CD4-positive, alpha-beta T cell treated with Interleukin-6 for 4 hours (primary cell): ENCODE data around the gene DVL1.
A peak's percentile ranks its signal among the peaks of the same experiment; 100 is the strongest.
"Not testable (repeated sequence)": the region's sequence is repeated elsewhere in the genome, so short reads cannot be mapped to it uniquely, and the experiment has no call there.

Experiments
- DNase-seq: peaks from one replicate; pipeline ENCODE4 v3.0.0-alpha.2; 2020; ENCODE audit warnings: mixed read lengths

The DVL1 gene

DNA sequence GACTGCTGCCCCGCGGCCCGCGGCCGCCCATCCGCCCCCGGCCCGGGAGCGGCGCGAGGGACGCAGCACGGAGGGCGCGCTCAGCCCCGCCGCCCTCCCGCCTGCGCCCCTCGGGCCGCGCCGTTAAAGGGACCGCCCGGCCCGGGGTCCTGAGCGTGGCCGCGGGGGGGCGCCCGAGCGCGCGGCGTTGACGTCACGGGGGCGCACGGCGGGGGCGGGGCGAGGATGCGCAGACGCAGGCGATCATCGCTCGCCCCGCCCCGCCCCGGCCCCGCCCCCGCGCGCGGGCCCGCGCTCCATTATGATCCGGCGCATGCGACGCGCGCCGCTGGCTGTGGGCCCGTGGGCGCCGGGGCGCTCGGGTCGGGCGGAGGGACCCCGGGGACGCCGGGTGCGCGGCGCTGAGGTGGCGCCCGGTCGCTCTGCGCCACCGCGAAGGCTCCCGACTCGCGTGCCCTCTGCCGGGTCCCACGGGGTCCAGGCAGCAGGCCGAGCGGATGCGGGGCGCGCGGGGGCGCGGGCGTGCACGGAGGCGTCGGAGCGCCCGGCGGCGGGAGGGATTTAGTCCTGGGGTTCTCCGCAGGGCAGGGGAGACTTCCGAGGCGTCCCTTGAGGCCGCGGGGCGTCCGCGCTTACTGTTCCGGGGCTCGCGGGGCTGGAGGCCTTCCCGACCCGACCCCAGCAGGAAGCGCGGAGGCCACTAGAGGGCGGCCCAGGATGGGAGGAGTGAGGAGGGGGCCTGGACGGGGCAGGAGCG, at the start of gene DVL1:
DVL1 (minus strand) TSS at position 163 of the 757 bp plus-strand sequence. CDS start 353 bp downstream, outside the sequence.
- DNase-seq = peak; percentile 76

DNA sequence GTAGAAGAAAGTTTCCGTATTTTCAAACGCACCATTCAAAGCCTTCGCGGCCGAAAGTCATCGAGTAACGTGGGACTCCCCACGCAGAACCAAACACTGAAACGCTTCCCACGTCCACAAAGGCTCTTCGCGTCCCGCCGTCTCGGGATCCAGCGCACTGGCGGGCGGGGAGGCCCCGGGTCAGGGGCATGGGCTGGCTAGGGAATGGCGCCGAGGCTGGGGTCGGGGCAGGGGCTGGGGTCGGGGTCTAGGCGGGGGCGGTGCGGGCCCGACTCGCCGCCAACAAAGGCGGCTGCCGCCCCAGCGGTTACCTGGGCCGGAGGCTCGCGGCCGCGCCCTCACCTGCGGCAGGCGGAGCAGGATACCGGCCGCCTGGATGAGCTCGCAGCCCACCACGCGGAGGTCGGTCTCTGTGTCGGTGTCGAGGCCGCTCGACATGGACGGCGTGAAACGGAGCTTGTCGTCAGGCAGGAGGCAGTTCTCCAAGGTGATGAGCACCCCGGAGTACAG, 49.5 kb upstream of the DVL1 start:
- DNase-seq = no peak

DNA sequence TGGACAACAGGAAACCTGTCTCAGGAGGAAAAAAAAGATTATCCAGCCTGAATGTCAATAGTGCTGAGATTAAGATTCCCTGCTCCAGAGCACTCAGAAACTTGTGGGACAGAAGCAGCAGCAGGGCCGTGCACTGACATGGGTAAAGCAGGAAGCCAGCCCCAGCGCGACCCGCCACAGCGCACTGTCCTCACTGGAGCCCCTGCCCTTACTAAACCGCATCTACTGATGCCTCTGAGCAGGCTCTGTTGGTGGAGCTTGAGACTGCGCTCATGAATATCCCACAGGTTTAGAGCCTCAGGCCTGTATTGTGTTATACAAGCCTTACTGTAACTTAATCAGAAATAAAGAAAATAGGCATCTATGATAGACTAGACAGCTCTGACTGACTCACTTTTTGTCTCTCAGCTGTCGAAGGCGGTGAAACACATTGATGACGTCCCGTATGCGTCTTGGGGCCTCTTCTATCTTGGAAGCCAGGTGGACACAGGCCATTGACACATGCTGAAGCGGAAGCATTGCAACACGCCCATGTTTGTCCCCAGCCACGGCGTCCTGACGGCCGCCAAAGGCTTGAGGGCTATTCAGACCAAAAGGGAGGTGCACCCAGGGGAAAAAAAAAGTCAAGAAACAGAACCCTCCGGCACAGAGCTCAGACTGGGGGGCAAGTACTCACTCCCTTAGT, 48.8 kb upstream of the DVL1 start:
- no peak for DNase-seq

DNA sequence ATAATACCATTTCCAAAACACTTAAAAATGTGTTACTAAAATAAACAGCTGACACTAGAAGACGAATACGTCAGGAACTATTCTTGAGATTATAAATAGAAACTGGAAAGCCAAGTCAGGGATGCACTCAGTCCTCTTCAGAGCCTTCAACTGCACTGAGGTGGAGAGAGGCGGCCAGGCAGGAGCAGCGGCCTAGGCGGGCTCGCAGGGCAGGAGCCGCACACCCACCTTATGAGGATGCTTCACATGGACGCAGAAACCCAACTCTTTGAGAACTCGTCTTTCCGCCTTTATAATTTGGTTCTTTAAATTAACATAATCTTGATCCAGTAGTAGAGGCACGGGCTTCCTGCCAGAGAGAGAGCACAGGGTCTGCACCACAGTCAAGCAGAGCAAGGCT, 45.9 kb upstream of the DVL1 start:
- DNase-seq = no peak

DNA sequence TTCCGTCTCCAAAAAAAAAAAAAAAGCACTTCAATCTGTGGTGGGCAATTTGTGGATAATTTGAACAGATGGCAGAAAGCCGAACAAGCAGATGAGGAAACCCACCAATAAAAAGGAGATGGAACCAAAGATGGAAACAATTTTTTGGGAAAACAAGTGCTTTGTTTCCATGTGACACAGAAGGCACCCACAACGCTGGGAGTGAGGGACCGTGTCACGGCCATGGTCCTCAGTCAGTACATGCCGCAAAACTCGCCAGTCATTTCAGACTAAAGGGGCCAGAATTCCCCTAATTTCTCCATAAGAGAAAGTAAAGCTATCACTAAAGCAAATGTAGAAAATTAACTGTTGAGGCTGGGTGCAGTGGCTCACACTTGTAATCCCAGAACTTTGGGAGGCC, 44.9 kb upstream of the DVL1 start:
- no peak for DNase-seq

DNA sequence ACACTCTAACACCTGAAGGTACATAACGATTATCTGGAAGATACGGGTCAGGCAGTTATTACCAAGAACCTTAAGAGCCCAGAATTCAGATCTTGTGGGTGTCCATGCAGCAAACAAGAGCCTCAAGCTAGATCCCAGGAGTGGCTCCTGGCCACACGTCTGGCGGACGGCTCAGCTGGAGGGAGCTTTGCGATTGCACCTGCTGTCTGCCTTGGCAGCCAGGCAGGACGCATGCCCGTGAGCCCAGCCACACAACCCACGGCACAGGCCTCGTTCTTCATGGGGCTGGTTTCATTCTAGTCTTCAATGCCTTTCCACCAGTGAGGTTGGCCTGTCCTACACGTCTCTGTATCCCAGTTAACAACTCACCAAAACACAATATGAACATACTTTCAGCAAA, 44.2 kb upstream of the DVL1 start:
- no peak for DNase-seq

DNA sequence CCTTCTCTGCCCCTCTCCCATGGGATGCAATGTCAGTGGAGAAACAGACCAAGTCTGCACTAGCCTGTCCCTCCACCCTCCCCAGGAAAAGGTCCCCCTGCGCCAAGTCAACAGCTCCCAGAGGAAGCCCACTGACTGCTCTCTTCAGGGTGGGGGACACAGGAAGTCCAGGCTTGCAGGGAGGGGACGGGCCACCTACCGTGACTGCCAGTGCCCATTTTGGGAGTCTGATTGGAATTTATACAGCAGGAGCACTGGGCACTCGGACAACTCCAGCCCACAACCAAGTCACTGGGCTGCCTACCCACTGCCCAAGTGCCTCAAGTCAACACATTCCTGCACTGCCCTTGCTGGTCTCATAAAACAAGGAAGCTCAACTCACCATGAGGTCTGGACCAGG, 43.8 kb upstream of the DVL1 start:
- no peak for DNase-seq

DNA sequence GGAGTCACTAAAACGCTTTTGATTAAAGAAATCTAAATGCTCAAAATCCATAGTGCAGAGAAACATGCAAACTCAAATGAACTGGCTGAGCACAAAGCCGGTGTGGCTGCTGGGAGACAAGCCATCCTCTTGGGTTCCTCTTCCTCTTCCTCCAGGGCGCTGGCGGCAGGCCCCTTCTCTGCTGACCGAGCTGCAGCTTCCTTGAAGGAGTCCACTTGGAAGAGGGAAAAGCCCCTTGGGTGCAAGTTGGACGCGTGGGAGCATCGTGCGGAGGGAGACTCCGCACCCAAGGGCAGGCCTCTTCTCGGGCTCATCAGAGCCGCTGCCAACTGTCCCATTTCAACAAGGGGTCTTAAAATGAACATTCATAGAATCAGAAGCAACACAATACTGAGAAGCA, 42.0 kb upstream of the DVL1 start:
- no peak for DNase-seq

DNA sequence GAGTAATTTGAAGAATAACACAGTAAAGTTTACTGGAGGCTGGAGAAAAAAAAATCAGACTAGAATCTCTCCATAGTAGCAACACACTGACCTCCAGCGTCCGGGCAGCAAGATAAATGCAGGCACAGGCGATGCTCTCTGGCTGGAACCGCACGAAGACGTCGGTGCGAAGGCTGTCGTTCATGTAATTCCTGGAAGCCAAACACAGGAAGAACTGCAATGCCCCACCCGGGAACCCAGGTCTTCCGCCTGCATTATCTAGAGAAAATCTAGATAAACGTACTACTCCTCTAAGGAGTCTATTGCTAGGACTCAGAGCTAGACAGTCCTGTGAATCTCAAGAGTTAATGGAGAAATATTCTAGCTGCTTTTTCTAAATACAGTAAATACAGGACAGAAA, 41.5 kb upstream of the DVL1 start:
- DNase-seq = no peak

DNA sequence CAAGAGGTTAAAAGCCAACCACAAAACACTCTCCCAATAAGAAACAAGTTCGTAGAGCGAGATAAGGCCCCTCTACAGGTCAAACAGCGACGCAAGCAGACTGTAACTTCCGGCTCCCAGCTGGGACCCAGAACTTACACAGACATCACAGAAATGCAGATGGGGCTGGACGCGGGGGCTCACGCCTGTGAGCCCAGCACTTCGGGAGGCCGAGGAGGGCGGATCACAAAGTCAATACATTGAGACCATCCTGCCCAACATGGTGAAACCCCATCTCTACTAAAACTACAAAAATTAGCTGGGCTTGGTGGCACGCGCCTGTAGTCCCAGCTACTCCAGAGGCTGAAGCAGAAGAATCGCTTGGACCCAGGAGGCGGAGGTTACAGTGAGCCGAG, 38.9 kb upstream of the DVL1 start:
- no peak for DNase-seq

DNA sequence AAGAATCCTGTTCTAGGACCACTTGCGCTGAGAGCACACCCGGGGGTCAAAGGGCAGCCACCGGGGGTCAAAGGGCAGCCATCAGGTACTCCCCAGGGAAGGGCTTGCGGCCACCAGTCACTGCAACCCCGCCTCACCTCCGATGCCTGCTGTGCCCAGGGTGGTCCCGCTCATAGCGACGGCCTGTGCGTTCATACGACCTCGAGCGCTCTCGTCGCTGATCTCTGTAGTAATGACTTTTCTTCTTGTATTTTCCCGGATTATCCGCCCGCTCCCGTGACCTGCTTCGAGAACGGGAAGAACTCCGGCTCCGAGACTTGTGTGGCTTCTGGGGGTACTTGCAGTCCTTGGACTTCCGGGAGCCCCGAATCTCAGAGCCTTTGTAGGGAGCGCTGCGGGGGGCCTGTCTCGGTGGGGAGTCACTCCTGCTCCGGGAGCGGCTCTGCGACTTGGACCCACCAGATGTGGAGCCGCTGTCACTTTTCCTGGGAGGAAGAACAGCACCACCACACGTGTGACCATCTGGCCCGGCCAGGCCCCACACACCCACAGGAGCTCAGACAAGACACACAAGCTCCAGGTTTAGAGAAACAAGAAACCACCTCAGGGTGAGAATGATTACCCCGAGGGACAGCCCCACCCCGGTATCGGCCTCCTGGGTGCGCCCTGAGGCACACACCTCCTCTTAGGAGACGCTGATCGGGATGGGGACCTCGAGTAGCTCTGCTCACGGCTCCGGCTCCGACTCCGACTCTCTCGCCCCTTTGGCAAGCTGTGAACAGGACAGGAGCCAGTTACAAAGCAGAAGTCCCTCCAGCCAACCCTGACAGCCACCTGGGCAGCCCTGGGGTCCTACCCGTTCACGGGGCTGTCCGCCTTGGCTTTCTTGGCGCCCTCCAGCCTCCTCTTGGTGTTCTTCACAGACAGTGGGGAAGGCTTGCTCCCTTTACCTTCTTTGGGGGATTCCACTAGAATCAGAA, 38.2 kb upstream of the DVL1 start:
- DNase-seq = no peak

DNA sequence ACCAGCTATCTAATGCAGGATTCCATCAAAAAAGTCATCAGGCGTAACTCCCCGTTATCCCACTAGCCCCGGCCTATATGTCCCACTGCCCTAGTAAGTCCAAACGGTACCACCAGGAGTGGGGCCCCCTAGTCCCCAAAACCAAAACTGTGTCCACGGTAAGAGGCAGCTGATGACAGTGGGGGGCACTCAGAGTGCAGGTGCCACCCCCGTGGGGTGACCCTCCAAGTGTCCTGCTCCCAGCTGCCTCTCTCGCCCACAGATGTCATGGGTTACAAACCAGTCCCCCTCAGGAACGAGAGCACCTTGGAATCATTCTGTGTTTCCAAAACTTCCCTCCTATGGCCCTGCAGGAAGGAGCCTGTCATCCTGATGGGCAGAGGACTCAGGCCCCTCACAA, 36.7 kb upstream of the DVL1 start:
- no peak for DNase-seq

DNA sequence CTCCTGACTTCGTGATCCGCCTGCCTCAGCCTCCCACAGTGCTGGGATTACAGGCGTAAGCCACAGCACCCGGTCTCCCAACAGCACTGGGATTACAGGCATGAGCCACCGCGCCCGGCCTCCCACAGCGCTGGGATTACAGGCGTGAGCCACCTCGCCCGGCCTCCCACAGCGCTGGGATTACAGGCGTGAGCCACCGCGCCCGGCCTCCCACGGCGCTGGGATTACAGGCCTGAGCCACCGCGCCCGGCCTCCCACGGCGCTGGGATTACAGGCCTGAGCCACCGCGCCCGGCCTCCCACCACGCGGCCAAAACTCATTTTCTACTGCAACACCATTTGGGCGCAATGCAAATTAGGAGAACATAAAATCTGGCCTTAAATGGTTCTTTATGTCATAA, 36.1 kb upstream of the DVL1 start:
- DNase-seq = not testable (repeated sequence)

DNA sequence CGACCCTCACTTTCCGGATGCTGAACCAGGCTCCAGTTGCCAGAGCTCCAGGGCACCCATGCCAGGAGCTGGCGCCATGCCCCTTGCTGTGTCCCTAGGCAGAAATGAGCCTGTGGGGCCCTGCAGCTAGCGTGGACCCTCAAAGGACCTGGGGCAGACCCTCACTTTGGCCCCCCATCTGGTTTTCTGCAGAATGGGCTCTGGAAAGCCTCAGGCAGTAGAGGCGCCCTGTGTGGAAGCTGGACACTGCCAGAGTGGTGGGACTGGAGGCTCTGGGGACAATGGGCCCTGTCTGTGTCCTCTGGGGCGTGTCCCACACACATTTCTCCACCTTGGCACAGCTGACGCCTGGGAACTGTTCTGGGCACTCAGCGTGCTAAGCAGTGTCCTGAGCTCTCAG, 32.1 kb upstream of the DVL1 start:
- no peak for DNase-seq

DNA sequence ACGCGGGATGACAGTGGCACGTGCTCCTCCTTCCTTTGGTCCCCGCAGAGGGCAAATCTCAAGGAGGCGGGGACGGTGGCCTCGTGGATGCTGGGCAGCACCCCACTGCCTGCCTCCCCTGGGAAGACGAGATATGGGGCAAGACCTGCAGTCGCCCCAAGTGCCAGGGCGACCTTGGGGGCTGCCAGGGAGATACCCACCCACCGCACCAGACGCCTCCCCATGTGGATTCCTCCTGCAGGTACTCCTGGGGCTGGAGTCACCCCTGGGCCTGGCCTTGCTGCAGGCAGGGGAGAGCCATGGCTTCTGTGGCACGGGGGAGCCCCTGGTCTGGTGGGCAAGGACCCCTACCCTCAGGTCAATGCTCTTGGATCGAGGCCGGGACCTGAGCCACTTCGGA, 31.6 kb upstream of the DVL1 start:
- DNase-seq = no peak

DNA sequence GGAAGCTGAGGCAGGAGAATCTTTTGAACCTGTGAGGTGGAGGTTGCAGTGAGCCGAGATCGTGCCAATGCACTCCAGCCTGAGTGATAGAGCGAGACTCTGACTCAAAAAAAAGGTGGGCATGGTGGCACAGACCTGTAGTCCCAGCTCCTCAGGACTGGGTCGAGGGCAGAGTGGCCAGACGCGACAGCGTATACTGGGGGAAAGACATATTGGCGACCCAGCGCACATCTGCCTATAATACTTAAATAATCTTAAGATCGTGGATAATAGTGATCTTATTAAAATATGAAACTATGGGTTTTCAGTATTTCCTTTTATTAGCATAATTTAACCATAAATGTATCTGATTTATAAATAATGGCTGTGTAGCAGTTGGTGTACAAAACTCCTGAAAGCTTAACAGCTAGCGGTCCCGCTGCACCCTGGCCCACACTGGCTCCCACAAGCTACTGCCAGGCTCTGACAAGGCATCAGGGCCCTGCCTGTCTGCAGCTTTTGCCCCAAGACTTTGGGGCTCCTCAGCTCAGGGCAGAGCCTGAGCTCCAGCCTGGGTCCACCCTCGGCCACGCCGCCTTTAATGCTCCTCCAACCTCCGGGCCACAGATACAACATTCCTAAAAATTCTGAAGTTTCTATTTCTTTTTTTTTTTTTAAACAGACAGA, 28.5 kb upstream of the DVL1 start:
- no peak for DNase-seq

DNA sequence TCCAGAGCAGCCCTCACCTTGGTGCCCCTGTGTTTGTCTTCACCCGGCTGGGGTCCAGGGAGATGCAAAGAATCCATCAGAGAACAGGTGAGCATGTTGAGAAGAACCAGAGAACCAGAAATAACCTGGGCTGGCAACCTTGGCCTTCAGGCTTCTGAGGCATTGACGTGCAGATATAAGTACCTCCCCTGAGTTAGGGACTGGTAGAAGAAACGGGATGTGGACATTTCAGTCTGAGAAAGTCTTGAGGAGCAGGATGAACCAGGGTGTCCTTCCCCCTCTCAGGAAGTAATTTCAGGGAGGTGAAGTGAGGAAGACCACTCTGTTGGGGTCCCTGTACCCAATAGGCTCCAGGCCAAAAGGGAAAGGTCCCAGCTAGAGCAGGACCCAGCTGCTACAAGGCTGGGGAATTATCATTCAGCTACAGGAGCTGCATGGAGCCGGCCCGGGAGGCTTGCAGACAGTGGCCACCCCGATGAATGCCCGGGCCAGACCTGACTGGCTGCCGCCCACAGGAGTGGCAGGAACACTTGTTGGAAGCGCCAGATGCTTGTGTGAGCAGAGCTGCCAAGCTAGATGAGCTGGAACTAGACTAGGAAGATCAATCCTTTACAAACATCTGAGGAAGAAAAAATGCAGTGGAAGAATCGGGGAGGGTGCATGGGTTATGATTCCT, 27.5 kb upstream of the DVL1 start:
- DNase-seq = no peak

DNA sequence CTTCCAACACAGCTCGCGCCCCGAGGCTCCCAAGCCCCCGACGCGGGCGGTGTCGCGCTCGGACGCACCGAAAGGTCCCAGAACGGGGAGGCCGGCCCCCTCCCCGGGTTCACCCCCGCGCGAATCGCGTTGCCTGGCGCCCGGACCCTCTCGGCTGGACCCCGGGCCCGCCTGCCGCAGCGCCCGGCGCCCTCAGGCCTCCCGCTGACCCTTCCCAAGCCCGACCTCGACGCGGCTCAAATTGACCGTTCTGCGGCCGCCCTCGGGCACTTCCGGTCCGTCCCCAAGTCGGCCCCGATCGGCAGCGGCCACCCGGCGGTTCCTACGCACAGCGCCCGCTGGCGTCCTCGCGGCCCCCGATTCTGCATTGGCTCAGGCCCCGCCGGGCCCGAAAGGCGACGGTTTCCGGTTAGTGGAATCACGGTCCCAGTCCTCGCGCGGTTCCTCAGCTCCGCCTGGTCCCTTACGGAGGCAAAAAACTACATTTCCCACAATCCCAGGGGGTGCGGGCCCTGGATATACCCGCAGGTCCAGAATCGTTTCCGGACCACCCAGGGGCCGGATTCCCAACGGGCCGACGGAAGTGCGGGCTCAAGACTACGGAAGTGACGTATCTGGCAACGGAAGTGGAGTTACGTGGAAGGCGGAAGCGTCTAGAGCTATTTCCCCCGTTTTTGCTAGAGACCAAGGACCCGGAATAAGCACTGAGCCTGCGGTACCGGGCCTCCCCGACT, 25.9 kb upstream of the DVL1 start, which contains the start of gene AURKAIP1:
AURKAIP1 (minus strand) TSS at position 279 of the 734 bp plus-strand sequence. CDS start 451 bp downstream, outside the sequence.
- peak; percentile 96 for DNase-seq

DNA sequence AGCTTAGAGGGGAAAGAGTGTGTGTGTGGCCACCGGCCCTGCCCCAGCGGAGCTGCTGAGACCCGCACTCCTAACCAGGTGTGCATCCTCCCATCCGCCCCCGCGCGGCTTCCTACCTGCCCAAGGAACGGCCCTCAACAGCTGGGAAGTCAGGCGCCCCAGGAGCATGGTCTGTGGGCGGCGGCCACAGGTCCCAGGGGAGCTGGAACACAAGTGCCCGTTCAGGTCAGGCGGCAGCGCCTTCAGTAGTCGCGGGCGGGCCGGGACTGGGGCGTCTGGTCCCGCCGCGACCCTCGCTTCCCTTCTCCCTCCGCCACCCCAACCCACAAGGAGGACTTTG, 25.3 kb upstream of the DVL1 start:
- peak; percentile 15 for DNase-seq

DNA sequence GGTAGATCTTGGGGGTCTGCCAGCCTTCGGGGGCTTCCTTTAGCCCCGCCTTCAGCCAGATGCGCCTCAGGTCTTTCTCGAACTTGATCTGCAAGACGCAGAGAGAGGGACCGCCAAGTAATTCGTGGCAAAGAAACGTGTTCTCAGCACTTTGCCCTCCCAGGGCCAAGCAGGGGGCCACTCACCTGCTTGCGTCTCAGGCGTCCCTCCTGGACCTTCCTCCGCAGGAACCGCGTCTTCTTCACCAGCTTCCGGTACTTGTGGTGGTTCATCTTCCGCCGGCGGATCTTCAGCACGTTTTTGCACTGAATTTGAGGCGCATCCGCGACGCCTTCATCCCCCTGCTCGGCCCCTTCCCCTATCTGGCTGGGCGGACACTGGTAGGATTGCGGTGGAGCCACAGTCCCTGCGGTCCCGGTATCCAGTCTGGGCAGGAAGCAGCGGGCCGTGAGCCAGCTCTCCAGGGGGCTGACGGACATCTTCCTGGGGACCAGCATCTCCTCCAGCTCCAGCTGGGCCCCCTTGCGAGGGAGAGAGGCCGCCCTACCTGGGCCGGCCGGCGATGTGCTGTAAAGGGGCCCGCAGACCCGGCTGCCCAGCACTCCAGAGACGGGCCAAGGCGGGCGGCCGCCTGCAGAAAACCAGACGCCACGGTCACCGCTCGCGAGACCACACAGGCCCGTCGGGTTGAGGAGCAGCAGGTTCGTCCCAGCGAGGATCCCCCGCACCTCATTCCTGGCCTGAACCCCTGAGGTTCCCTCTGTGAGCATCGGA, 24.8 kb upstream of the DVL1 start:
- DNase-seq = no peak
